Fibroblast of skin of left biceps (primary cell): ENCODE measurements around the gene TRAPPC2L.
A peak's percentile ranks its signal among the peaks of the same experiment; 100 is the strongest.

ENCODE experiments used
- DNase-seq, 2 experiments: peaks; one replicate each; pipeline ENCODE4 v3.0.0-alpha.2; 2013; ENCODE audit warnings: low read depth in 2 of 2

Gene TRAPPC2L, protein sequence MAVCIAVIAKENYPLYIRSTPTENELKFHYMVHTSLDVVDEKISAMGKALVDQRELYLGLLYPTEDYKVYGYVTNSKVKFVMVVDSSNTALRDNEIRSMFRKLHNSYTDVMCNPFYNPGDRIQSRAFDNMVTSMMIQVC

DNA sequence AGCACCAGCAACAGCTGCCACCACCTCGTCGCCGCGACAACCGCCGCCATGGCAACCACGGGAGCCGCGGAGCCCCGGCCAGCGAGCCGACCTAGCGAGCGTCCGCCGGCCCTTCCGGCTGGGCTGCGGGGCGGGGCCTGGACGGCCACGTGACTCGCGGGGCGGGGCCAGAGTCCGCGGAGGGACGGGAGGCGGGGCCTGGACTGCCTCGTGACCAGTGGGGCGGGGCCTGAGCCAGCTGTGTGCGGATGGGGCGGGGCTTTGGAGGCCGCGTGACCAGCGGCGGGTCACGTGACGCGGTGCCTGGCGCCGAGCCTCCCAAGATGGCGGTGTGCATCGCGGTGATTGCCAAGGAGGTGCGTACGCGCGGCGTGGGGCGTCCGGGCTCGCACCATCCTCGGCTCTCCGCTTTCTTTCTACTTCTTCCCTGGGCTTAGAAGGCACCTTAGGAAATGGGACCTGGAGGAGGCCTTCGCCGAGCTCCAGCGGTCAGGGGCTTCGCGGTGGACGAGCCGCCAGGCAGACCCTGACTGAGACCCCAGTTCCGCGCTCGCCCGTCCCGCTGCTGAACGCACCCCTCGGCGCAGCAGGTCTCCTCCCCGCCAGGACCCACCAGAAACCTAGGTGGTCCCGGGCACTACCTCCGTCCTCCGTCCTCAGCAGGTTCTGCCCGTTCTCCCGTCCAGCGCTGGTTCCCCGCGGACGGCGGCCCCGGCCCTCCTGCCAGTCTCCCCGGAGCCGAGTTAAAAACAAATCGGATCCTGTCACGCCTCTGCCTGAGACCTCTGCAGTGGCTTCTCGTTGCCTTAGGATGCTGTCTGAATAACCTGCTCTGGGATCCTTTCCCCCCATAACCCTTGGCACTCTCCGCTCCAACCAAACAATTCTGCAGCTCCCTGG is at the start of gene TRAPPC2L, which contains the start of gene GALNS:
Gene TRAPPC2L, plus strand, starts transcription at position 300 of the 900 bp plus-strand sequence. Its CDS starts 24 bp downstream, at position 324.
Gene GALNS, minus strand, starts transcription at position 120 of the 900 bp plus-strand sequence. Its CDS starts 70 bp downstream, at position 50.
- peak; percentile 78 to 85 for DNase-seq

DNA sequence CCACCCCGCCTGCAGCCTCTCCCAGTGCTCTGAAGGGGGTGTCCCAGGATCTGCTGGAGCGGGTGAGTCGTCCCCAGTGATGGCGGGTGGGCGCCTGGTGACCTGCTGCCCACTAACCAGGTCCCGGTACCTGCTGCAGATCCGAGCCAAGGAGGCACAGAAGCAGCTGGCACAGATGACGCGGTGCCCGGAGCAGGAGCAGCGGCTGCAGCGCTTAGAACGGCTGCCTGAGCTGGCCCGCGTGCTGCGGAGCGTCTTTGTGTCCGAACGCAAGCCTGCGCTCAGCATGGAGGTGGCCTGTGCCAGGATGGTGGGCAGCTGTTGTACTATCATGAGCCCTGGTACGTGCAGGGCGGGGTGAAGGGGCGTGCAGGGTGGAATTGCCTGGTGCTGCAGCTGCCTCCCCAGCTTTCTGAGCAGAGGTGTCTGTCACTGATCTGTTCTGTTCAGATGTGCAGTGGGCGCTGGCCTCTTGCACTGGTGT is 49.7 kb upstream of the TRAPPC2L start:
- no peak for DNase-seq

DNA sequence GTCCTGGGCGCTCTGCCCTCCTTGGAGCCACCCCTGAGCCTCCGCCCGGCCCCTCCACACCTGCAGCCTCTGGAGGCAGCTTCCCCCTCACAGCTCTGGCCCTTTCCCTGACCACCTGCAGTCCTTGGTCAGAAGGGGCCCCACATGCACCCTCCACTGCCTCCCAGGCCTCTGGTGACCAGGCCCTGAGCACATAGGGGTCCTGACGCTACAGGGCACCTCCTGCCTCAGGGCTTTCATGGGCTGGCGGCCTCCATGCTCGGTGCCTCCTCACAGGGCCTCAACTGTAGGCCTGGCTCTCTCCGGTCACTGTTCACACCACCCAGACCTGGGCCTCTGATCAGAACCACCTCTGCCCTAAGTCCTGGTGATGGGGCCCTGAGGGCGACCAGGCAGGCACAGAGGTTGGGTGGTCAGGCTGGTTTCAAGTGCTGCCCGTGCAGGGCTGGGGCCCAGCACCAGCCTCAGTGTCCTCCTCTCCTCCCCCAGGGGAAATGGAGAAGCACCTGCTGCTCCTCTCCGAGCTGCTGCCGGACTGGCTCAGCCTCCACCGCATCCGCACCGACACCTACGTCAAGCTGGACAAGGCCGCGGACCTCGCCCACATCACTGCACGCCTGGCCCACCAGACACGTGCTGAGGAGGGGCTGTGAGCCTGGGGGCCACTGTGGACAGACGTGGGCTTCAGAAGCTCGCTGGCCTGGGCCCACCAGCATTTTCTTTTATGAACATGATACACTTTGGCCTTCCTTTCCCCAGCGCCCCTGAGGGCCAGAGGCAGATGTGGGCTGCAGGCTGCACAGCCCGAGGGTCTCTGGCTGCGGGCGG is 49.1 kb upstream of the TRAPPC2L start:
- no peak for DNase-seq

- DNase-seq = no peak
These were observed 47.8 kb upstream of the TRAPPC2L start for GRCh38 chr16:88809068-88809675.

- no peak for DNase-seq
These were observed 47.2 kb upstream of the TRAPPC2L start for GRCh38 chr16:88809676-88810165.

GRCh38 chr16:88810166-88810911 is 46.6 kb upstream of the TRAPPC2L start:
- no peak for DNase-seq

GRCh38 chr16:88810912-88811768 is 45.8 kb upstream of the TRAPPC2L start:
- peak in 1 of 2 experiments; percentile 50 for DNase-seq

DNA sequence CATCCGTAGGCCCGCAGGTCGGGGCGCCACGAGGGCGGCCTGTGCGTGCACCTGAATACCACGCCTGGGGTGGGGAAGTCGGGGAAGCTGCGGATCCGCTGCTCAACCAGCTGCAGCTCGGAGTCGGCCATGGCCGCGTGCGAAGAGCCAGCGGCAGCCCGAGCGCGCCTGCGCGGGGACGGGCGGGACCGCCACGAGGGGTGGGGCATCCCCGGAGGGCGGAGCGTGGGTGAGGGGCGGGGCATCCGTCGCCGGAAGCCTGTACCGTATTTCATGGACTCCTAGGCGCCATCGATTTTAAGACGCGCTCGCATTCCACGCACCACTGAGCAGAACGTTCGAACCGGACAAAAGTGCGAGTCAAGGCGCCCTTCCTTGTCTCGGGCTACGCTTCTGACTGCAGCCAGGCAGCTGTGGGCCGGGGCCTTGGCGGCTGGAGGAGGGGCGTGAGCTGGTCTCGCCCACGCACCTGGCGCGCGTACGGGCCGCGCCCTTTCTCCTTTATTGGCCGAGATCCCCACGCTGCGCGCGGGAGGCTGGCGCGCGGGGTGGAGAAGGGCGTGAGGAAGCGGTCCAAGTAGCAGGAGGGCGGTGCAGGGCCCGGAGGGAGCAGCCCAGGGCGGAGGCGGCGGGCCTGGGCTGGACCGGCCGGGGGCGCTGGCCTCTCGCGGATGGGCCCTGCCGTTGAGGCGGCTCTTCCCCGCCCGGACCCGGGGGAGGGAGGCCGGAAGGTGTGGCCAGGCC is 45.0 kb upstream of the TRAPPC2L start, which contains the start of gene APRT:
Gene APRT, minus strand, starts transcription at position 160 of the 744 bp plus-strand sequence. Its CDS starts 29 bp downstream, at position 131.
- peak; percentile 80 to 84 for DNase-seq

DNA sequence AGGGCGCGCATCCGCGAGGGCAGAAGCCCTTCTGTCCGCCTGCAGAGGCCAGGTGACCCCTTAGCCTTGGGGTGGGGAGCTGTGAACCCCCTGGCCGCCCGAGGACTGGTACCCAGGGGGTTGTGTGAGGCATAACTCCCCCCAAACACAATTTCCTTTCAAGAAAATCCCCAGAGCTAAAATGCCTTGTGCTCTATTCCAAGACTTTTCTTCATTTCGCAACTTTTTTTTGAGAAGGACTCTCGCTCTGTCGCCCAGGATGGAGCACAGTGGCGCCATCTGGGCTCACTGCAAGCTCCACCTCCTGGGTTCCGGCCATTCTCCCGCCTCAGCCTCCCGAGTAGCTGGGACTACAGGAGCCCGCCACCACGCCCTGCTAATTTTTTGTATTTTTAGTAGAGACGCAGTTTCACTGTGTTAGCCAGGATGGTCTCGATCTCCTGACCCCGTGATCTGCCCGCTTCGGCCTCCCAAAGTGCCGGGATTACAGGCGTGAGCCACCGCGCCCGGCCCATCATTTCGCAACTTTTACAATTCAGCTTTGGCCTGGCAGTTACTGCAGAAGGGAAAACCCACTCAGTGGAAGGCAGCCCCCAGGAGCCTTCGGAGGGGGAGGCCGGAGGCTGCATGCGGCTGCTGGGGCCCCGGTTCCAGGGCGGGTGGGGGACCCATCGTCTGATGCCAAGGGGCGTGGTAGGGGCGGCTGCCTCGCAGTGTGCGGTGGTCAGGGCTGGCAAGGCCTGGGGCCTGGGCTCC is 44.2 kb upstream of the TRAPPC2L start:
- no peak for DNase-seq

- DNase-seq = no peak
These were observed 43.4 kb upstream of the TRAPPC2L start for GRCh38 chr16:88813269-88814143.

DNA sequence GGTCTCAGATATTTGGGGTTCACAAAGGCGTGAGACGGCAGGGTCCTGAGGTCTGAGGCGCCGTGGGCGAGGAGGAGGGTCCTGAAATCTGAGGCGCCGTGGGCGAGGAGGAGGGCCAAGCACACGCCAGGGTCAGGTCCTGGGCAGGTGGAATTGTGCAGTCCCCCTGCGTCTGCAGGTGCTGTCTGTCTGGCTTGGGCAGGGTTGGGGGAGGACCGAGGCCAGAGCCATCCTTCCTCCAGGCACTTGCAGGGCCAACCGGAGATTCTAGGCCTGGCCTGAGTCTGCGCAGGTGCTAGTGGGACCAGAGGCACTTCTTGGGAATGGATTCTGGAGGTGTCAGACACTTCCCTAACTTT is 42.8 kb upstream of the TRAPPC2L start:
- DNase-seq = no peak

DNA sequence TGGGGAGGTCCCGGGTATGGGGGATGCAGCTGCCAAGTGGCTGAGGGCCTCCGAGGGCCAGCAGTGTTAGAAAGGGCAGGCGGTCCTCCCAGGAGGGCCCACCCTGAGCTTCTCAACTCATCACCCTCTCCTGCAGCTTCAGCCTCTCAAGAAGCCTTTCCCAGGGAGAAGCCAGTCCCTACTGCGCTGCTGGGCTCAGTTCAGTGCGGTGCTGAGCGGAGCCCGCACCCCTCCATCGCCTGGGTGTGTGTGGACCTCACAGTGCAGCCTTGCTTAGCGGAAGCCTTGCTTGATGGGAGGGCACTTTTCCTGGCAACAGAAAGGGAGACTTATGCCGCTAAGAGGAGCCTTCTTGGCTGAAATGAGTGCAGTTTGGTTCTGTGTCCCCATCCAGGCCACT is 41.7 kb upstream of the TRAPPC2L start:
- DNase-seq = no peak

- no peak for DNase-seq
These were observed 40.9 kb upstream of the TRAPPC2L start for GRCh38 chr16:88815901-88816589.

GRCh38 chr16:88816736-88817535 is 40.0 kb upstream of the TRAPPC2L start:
- DNase-seq = no peak

DNA sequence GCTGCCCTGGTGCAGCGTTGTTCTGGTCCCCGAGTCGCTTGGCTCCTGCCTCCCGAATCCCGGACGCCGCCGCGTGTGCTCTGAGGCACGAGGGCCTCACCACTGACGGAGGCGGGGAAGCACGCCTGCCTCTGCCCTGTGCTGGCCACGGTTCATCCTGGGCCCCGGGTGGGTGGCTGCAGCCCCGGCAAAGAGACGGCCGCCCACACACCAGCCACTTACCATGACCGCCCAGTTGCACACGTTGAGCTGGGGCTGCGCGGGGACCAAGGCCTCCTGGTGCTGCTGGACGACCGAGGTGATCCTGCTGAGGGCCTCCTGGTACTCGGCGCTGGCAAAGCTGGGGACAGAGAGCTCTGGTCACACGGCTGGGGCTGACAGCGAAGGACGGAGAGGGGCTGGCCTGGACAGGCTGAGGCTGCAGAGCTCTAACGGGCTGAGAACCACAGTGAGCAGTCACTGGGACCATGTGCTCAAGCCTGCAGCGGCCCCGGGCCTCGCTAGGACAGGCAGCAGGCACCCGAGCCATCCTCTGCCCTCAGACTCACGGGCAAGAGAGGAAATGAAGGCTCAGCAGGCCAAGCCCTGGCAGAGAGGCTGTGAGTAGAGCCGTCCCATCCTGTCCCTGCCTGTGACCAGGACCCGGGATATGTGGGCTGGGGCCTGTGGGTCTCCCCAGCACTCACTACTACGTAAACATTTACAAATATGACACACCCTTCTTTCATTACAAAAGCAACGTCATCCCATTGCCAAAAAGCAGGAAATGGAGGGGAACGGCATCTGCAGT is 38.9 kb upstream of the TRAPPC2L start:
- no peak for DNase-seq
